NCI-H1436 (cell line): ENCODE measurements around the gene NNAT.
"Not testable (repeated sequence)": the region's sequence is repeated elsewhere in the genome, so short reads cannot be mapped to it uniquely, and the experiment has no call there.

ENCODE experiments used
- DNase-seq: peaks from one replicate; lab custom pipeline; 2025; lab: John Stamatoyannopoulos, UW

NNAT gene

GRCh38 chr20:37524859-37525708 is 4.0 kb downstream of the NNAT start:
- no peak for DNase-seq

GRCh38 chr20:37525810-37526209 is 4.8 kb downstream of the NNAT start:
- DNase-seq = no peak

GRCh38 chr20:37526238-37526838 is 5.3 kb downstream of the NNAT start:
- DNase-seq = no peak

- DNase-seq = no peak
Observed at GRCh38 chr20:37526839-37527637, 6.0 kb downstream of the NNAT start.

GRCh38 chr20:37527638-37528445 is 6.8 kb downstream of the NNAT start, which contains the start of gene BLCAP:
BLCAP (minus strand) TSS chr20:37527876; CDS start chr20:37519174, 8,702 bp downstream.
- peak; percentile 89 for DNase-seq

GRCh38 chr20:37528446-37529213 is 7.6 kb downstream of the NNAT start:
- DNase-seq = no peak

- DNase-seq = no peak
Observed at GRCh38 chr20:37529214-37529967, 8.3 kb downstream of the NNAT start.

GRCh38 chr20:37529968-37530600 is 9.0 kb downstream of the NNAT start:
- no peak for DNase-seq

GRCh38 chr20:37530696-37531095 is 9.6 kb downstream of the NNAT start:
- no peak for DNase-seq

GRCh38 chr20:37531856-37532255 is 10.8 kb downstream of the NNAT start:
- no peak for DNase-seq

GRCh38 chr20:37533154-37533715 is 12.2 kb downstream of the NNAT start:
- no peak for DNase-seq

GRCh38 chr20:37534401-37535157 is 13.5 kb downstream of the NNAT start:
- peak; percentile 63 for DNase-seq

GRCh38 chr20:37535443-37536132 is 14.5 kb downstream of the NNAT start:
- DNase-seq = no peak

- DNase-seq = no peak
Observed at GRCh38 chr20:37537505-37537904, 16.5 kb downstream of the NNAT start.

GRCh38 chr20:37538003-37538402 is 17.0 kb downstream of the NNAT start:
- DNase-seq = no peak

- DNase-seq = no peak
Observed at GRCh38 chr20:37539424-37539823, 18.4 kb downstream of the NNAT start.

GRCh38 chr20:37540001-37540400 is 19.0 kb downstream of the NNAT start:
- DNase-seq = no peak

GRCh38 chr20:37540838-37541237 is 19.8 kb downstream of the NNAT start:
- DNase-seq = not testable (repeated sequence)
